Breast epithelium (tissue), 3 donors: Measurements from ENCODE around the gene PON1.

ENCODE experiments used
- POLR2A ChIP-seq: fragments of 450-650 bp; IDR thresholded peaks from one replicate; pipeline ENCODE4 v1.6.1; 2016; ENCODE audit warnings: antibody characterized with exemption, mild to moderate bottlenecking, moderate library complexity
- POLR2AphosphoS5 ChIP-seq, 3 donors: sonication (generic); formaldehyde crosslinking; IDR thresholded peaks; one replicate each; pipeline ENCODE4 v1.6.1; 2017; ENCODE audit warnings: antibody characterized with exemption in 3 of 3
- TF ChIP-seq, protein P1 (sequence below), 3 donors: fragments of 450-650 bp; IDR thresholded peaks; one replicate each; pipeline ENCODE4 v1.5.1; 2016 to 2017; ENCODE audit warnings: antibody characterized with exemption in 3 of 3, mild to moderate bottlenecking in 3 of 3, moderate library complexity in 3 of 3

DNA sequence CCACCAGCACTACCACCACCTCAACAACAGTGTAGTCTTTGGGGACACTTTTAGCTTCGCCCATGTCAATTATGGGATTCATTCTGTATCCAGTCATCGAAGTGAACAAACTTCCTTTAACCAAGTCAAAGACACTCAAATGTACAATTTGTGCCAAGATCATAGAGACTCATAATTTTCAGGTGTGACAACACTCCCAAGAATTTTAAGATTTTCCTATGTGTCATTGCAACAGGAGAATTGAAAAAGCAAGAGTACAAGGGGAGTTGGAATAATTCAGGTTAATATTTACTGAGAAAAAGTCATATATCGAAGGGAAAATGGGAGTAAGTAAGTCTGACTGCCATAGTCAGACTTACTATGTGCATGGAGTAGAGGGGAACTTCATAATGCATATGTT lies 26.2 kb downstream of the PON1 start:
- TF ChIP-seq, protein P1, sequence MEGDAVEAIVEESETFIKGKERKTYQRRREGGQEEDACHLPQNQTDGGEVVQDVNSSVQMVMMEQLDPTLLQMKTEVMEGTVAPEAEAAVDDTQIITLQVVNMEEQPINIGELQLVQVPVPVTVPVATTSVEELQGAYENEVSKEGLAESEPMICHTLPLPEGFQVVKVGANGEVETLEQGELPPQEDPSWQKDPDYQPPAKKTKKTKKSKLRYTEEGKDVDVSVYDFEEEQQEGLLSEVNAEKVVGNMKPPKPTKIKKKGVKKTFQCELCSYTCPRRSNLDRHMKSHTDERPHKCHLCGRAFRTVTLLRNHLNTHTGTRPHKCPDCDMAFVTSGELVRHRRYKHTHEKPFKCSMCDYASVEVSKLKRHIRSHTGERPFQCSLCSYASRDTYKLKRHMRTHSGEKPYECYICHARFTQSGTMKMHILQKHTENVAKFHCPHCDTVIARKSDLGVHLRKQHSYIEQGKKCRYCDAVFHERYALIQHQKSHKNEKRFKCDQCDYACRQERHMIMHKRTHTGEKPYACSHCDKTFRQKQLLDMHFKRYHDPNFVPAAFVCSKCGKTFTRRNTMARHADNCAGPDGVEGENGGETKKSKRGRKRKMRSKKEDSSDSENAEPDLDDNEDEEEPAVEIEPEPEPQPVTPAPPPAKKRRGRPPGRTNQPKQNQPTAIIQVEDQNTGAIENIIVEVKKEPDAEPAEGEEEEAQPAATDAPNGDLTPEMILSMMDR (IDR thresholded peaks at IDR 0.05), result no peak
- TF ChIP-seq POLR2AphosphoS5 (IDR thresholded peaks at IDR 0.05) (no peak), POLR2A (no peak)
